Neural progenitor cell (in vitro differentiated cells): Measurements from ENCODE around the gene ZNF423. TPM values are rescaled to one million over a fixed set of nuclear protein-coding genes. Genes with fewer than 3 reads are reported as not detected.

Source experiments
- DNase-seq: peaks from one replicate; pipeline ENCODE4 v3.0.0-alpha.2; 2016; ENCODE audit warnings: low spot score
- H2AFZ ChIP-seq: fragments of 200-600 bp; sonication (generic); replicated peaks from 2 replicates; pipeline ENCODE4 v1.6.1; 2016; ENCODE audit warnings: antibody characterized with exemption
- H3F3A ChIP-seq: fragments of 200-600 bp; sonication (generic); 2 replicates; pipeline ENCODE4 v1.6.1; 2016; ENCODE audit warnings: antibody characterized with exemption, low read depth
- H3K27ac ChIP-seq: fragments of 200-600 bp; sonication (generic); 2 replicates; pipeline ENCODE4 v1.5.1; 2016; ENCODE audit warnings: mild to moderate bottlenecking
- H3K27me3 ChIP-seq: fragments of 200-600 bp; sonication (generic); 2 replicates; pipeline ENCODE4 v1.6.1; 2016; ENCODE audit warnings: mild to moderate bottlenecking, moderate library complexity
- H3K36me3 ChIP-seq: fragments of 200-600 bp; sonication (generic); 2 replicates; pipeline ENCODE4 v1.5.1; 2016
- H3K4me1 ChIP-seq: fragments of 200-600 bp; sonication (generic); 2 replicates; pipeline ENCODE4 v1.6.1; 2016; ENCODE audit warnings: mixed run types
- H3K4me2 ChIP-seq: fragments of 200-600 bp; sonication (generic); 2 replicates; pipeline ENCODE4 v1.6.1; 2016
- H3K4me3 ChIP-seq: fragments of 200-600 bp; sonication (generic); 2 replicates; pipeline ENCODE4 v1.5.1; 2016
- H3K79me2 ChIP-seq: fragments of 200-600 bp; sonication (generic); 2 replicates; pipeline ENCODE4 v1.6.1; 2016; ENCODE audit warnings: low read depth
- H3K9ac ChIP-seq: fragments of 200-600 bp; sonication (generic); 2 replicates; pipeline ENCODE4 v1.6.1; 2016
- H3K9me3 ChIP-seq: fragments of 200-600 bp; sonication (generic); 2 replicates; pipeline ENCODE4 v1.5.1; 2016; ENCODE audit warnings: low read depth
- H4K20me1 ChIP-seq: fragments of 200-600 bp; sonication (generic); 2 replicates; pipeline ENCODE4 v1.6.1; 2016; ENCODE audit warnings: low read depth
- H3K27ac Mint-ChIP-seq: 3 replicates; pipeline ENCODE4 v1.8.0; 2021; ENCODE audit warnings: mixed read lengths
- H3K27me3 Mint-ChIP-seq: 2 replicates; pipeline ENCODE4 v1.8.0; 2022; ENCODE audit warnings: low read depth, mild to moderate bottlenecking, inconsistent platforms, moderate library complexity, mixed read lengths; ENCODE audit not compliant: insufficient read depth
- H3K36me3 Mint-ChIP-seq: 3 replicates; pipeline ENCODE4 v1.8.0; 2021; ENCODE audit warnings: mixed read lengths
- H3K4me1 Mint-ChIP-seq: 3 replicates; pipeline ENCODE4 v1.8.0; 2021; ENCODE audit warnings: mixed read lengths
- H3K4me3 Mint-ChIP-seq: 3 replicates; pipeline ENCODE4 v1.8.0; 2021; ENCODE audit warnings: mild to moderate bottlenecking, moderate library complexity, mixed read lengths
- H3K9me3 Mint-ChIP-seq: 3 replicates; pipeline ENCODE4 v1.8.0; 2020; ENCODE audit warnings: mixed read lengths
- EZH2 ChIP-seq: fragments of 200-600 bp; sonication (generic); IDR thresholded peaks from 2 replicates; pipeline ENCODE4 v1.6.1; 2017; ENCODE audit warnings: antibody characterized with exemption, mild to moderate bottlenecking, moderate library complexity
- EZH2phosphoT487 ChIP-seq: fragments of 200-600 bp; sonication (generic); IDR thresholded peaks from 2 replicates; pipeline ENCODE4 v1.6.1; 2017; ENCODE audit warnings: antibody characterized with exemption
- total RNA-seq: library from RNA; depleted of rRNA; stranded (reverse); fragments of >200 nt; gene quantifications from 2 replicates; pipeline ENCODE4 v1.2.3, GENCODE V29; 2015; ENCODE audit warnings: low replicate concordance
- TF ChIP-seq, protein P1 (sequence below): fragments of 200-600 bp; sonication (generic); IDR thresholded peaks from 2 replicates; pipeline ENCODE4 v1.5.1; 2017; ENCODE audit warnings: antibody characterized with exemption, mild to moderate bottlenecking

The ZNF423 gene
- total RNA-seq, 1 donor from 2014 or later: 21.9 TPM

DNA sequence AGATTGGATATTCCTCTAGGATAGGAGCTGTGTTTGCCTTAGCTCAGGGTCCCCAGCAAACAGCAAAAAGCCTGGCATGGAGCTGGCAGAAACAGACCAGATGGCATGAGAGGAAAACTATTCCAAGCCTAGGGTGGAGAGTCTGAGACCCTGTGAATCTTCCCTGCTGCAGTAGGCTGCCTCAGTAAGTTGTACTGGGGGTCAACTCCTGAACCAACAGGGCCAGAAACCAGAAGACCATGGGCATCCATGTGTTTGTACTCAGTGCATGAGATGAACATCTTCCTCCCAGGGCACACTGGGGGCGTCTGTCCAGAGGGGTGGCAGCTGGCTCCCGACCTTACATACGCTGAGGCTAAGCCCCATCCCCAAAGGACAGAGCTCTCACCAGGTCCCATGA lies 267.9 kb downstream of the ZNF423 start:
- Histone ChIP-seq H3K27me3 (no peaks in the 10 kb centered on the region), H3K9ac (no peak overlapping the region), H3K4me2 (no peak overlapping the region), H2AFZ (no peak overlapping the region), H3K36me3 (no peaks in the 10 kb centered on the region), H3K27ac (no peak overlapping the region), H3F3A (peaks cover 7% of the 10 kb centered on the region), H3K4me3 (no peak overlapping the region), H3K4me1 (peaks cover 42% of the 10 kb centered on the region), H3K79me2 (peaks cover 28% of the 10 kb centered on the region), H3K9me3 (no peaks in the 10 kb centered on the region), H4K20me1 (peaks cover 38% of the 10 kb centered on the region)
- Mint-ChIP-seq H3K4me3 (no peak overlapping the region), H3K27ac (peak overlapping the region; percentile 17), H3K9me3 (peaks cover 2% of the 10 kb centered on the region), H3K27me3 (peaks cover 3% of the 10 kb centered on the region), H3K4me1 (peaks cover 69% of the 10 kb centered on the region), H3K36me3 (peaks cover 12% of the 10 kb centered on the region)
- TF ChIP-seq EZH2phosphoT487 (no peak), EZH2 (no peak)
- TF ChIP-seq, protein P1, sequence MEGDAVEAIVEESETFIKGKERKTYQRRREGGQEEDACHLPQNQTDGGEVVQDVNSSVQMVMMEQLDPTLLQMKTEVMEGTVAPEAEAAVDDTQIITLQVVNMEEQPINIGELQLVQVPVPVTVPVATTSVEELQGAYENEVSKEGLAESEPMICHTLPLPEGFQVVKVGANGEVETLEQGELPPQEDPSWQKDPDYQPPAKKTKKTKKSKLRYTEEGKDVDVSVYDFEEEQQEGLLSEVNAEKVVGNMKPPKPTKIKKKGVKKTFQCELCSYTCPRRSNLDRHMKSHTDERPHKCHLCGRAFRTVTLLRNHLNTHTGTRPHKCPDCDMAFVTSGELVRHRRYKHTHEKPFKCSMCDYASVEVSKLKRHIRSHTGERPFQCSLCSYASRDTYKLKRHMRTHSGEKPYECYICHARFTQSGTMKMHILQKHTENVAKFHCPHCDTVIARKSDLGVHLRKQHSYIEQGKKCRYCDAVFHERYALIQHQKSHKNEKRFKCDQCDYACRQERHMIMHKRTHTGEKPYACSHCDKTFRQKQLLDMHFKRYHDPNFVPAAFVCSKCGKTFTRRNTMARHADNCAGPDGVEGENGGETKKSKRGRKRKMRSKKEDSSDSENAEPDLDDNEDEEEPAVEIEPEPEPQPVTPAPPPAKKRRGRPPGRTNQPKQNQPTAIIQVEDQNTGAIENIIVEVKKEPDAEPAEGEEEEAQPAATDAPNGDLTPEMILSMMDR: no peak
- no peak for DNase-seq

DNA sequence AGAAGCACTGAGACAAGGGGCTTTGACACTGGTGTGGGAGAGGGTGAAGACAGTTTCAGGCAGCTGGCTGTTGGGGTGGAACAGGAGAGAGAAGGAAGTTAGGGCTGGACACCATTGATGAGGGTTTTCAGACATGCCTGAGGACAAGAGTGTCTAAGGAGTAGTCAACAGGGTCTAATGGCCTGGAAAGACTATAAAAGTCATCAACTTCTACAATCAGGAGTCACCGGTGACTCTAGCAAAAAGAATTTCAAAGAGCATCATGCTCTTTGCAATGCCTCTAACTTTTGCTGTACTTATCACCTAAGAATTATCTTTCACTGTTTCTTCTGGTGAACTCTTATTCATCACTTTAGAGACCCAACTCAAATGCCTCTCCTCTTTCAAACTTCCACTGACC lies 268.4 kb downstream of the ZNF423 start:
- no peak overlapping the region for H3K9ac ChIP-seq
- H3K4me1 ChIP-seq: peaks cover 42% of the 10 kb centered on the region
- no peak overlapping the region for H2AFZ ChIP-seq
- H3F3A ChIP-seq: peaks cover 4% of the 10 kb centered on the region
- H3K36me3 Mint-ChIP-seq: peaks cover 12% of the 10 kb centered on the region
- TF ChIP-seq EZH2: no peak
- TF ChIP-seq, protein P1: no peak
- no peak for TF ChIP-seq EZH2phosphoT487
- no peaks in the 10 kb centered on the region for H3K9me3 ChIP-seq
- no peaks in the 10 kb centered on the region for H3K36me3 ChIP-seq
- H3K79me2 ChIP-seq: peaks cover 26% of the 10 kb centered on the region
- no peak overlapping the region for H3K4me3 ChIP-seq
- H3K4me1 Mint-ChIP-seq: peaks cover 66% of the 10 kb centered on the region
- H3K4me2 ChIP-seq: no peak overlapping the region
- H3K9me3 Mint-ChIP-seq: peaks cover 2% of the 10 kb centered on the region
- peaks cover 34% of the 10 kb centered on the region for H4K20me1 ChIP-seq
- peaks cover 3% of the 10 kb centered on the region for H3K27me3 Mint-ChIP-seq
- H3K27ac ChIP-seq: no peak overlapping the region
- peak overlapping the region; percentile 72 for H3K27ac Mint-ChIP-seq
- H3K27me3 ChIP-seq: no peaks in the 10 kb centered on the region
- DNase-seq: no peak
- H3K4me3 Mint-ChIP-seq: no peak overlapping the region

DNA sequence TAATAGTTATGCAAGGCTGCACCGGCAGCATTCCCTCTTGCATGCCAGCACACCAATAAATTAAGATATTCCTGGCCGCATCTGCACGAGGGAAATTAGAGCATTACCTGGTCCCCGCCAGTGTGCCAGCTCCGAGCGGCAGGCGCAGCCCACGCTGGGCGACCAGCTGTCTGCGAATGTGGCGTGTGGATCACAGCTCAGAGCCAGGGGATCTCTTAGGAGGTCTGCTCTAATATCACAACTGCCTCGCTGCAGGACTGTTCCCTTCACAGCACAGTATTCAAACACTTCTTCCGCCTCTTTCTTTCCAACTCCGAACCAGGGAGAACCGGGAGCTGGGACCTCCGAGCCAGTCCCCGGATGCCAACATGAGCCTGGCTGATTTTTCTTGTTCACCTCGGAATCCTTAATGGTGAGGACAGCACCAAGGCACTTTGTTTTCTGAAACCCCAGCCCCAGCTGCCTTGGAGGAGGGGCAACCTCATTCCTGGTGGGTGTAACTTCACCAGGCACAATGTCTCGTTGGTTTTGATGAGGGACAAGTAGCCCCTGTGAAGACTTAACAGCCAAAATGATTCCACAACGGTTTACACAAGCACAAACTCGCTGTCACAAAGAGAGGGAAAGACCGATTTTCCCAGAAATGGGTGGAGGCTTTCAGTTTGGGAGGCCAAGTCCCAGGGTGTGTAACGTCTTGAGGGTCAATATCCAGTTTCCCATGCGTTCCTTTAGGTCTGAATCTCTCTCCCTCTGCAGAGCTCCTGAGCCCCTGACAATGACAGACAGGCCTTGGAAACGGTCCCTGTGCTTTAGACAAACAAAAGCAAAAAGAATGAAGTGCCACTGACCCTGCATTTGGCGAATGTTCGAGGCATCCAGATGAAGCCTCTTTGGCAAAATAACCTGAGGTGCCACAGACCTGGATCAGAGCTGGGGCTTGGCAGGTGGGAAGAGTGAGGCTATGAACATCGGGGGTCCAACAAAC lies 269.2 kb downstream of the ZNF423 start:
- Mint-ChIP-seq H3K27ac (peak overlapping the region; percentile 72), H3K27me3 (peaks cover 3% of the 10 kb centered on the region), H3K36me3 (peaks cover 12% of the 10 kb centered on the region), H3K4me1 (peaks cover 65% of the 10 kb centered on the region), H3K9me3 (peaks cover 2% of the 10 kb centered on the region), H3K4me3 (no peak overlapping the region)
- Histone ChIP-seq H3K27ac (no peak overlapping the region), H3K4me3 (no peak overlapping the region), H3F3A (no peaks in the 10 kb centered on the region), H3K9ac (no peak overlapping the region), H2AFZ (no peak overlapping the region), H3K27me3 (no peaks in the 10 kb centered on the region), H3K36me3 (no peaks in the 10 kb centered on the region), H4K20me1 (peaks cover 31% of the 10 kb centered on the region), H3K4me1 (peaks cover 48% of the 10 kb centered on the region), H3K4me2 (peak overlapping the region; percentile 22), H3K79me2 (peaks cover 22% of the 10 kb centered on the region), H3K9me3 (no peaks in the 10 kb centered on the region)
- TF ChIP-seq EZH2 (no peak), EZH2phosphoT487 (no peak)
- TF ChIP-seq, protein P1: no peak
- no peak for DNase-seq
